Right atrium auricular region (tissue), 2 donors: ENCODE measurements around the gene PTCH1. TPM values are rescaled to one million over a fixed set of nuclear protein-coding genes. Genes with fewer than 3 reads are reported as not detected.

Experiments
- DNase-seq: peaks from one replicate; pipeline ENCODE4 v3.0.0-alpha.2; 2019; ENCODE audit warnings: low spot score
- H3K27ac ChIP-seq, 2 donors: fragments of 200-600 bp; sonication (generic); 1 replicate in 1 of 2; 2 replicates in 1 of 2; pipeline ENCODE4 v1.5.1; 2016 to 2019
- H3K27me3 ChIP-seq, 2 donors: fragments of 200-600 bp; sonication (generic); one replicate each; pipeline versions ENCODE4 v1.5.1 to v1.6.0; 2017 to 2019
- H3K36me3 ChIP-seq: fragments of 200-600 bp; sonication (generic); one replicate; pipeline ENCODE4 v1.5.1; 2016
- H3K4me1 ChIP-seq, 2 donors: fragments of 200-600 bp; sonication (generic); one replicate each; pipeline versions ENCODE4 v1.5.1 to v1.6.0; 2017 to 2019
- H3K4me3 ChIP-seq, 2 donors: fragments of 200-600 bp; sonication (generic); 1 replicate in 1 of 2; 2 replicates in 1 of 2; pipeline ENCODE4 v1.5.1; 2017 to 2019; ENCODE audit warnings: mild to moderate bottlenecking in 1 of 2, moderate library complexity in 1 of 2
- H3K9me3 ChIP-seq, 2 donors: fragments of 200-600 bp; sonication (generic); one replicate each; pipeline ENCODE4 v1.5.1; 2019
- total RNA-seq, 2 donors: library from RNA; depleted of rRNA; stranded (reverse); fragments of >200 nt; gene quantifications; one replicate each; pipeline ENCODE4 v1.1.0, GENCODE V29; 2016
- TF ChIP-seq, protein P1 (sequence below), 2 donors: fragments of 200-600 bp; sonication (generic); IDR thresholded peaks; one replicate each; pipeline ENCODE4 v1.5.1; 2019; ENCODE audit warnings: antibody characterized with exemption in 2 of 2

Gene PTCH1
- total RNA-seq, 2 donors from 2014 or later, result 5.4 to 6.3 TPM

DNA sequence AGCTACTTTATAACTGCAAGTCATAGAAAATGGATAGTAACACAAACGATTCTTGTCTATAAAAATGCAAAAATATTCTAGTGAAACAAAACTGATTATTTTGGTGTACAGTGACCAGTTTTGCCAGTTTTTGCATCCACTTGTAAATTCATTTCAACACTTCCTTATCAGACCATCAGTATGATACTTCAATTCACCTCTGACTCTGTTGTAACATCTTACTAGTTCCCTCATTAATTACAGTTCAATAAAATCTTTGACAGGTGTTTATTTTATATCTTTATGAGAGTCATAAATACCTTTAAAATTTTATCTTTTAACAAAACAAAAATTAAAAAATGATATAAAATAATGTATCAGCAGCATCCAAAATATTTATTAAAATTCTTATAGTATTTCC, 13.1 kb upstream of the PTCH1 start:
- Histone ChIP-seq H3K4me1 (no peaks in the 10 kb centered on the region), H3K36me3 (no peaks in the 10 kb centered on the region)
- TF ChIP-seq, protein P1, sequence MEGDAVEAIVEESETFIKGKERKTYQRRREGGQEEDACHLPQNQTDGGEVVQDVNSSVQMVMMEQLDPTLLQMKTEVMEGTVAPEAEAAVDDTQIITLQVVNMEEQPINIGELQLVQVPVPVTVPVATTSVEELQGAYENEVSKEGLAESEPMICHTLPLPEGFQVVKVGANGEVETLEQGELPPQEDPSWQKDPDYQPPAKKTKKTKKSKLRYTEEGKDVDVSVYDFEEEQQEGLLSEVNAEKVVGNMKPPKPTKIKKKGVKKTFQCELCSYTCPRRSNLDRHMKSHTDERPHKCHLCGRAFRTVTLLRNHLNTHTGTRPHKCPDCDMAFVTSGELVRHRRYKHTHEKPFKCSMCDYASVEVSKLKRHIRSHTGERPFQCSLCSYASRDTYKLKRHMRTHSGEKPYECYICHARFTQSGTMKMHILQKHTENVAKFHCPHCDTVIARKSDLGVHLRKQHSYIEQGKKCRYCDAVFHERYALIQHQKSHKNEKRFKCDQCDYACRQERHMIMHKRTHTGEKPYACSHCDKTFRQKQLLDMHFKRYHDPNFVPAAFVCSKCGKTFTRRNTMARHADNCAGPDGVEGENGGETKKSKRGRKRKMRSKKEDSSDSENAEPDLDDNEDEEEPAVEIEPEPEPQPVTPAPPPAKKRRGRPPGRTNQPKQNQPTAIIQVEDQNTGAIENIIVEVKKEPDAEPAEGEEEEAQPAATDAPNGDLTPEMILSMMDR (IDR thresholded peaks at IDR 0.05), result no peak

DNA sequence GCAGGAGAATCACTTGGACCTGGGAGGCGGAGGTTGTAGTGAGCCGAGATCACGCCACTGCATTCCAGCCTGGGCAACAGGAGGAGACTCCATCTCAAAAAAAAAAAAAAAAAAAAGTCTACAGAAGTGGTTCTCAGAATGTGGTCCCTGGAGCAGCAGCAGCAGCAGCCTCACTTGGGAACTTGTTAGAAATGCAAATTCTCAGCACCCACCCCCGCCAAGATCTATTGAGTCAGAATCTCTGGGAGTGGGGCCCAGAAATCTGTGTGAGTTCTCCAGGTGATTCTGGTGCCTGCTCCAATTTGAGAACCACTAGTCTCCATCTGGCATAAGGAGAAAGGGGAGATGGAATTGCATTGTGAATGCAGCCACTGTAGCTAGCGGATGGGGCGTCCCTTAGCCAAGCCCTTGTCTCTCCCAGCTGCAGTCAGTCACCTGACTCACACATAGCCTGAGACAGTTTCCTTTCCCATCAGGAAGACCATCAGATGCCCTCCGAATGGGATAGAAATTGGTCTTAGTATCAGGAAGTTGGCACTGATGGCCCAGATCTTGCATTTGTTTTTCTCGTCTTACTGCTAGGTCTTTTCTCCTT, 12.2 kb upstream of the PTCH1 start:
- Histone ChIP-seq H3K36me3 (no peaks in the 10 kb centered on the region), H3K9me3 (no peaks in the 10 kb centered on the region), H3K4me1 (no peaks in the 10 kb centered on the region), H3K27ac (no peak overlapping the region), H3K27me3 (no peaks in the 10 kb centered on the region), H3K4me3 (no peak overlapping the region)
- no peak for DNase-seq
- TF ChIP-seq, protein P1 (IDR thresholded peaks at IDR 0.05), result no peak

More for the DNA sequence above, 13.1 kb upstream of the PTCH1 start:
- H3K9me3 ChIP-seq, result no peaks in the 10 kb centered on the region
- no peaks in the 10 kb centered on the region for H3K27me3 ChIP-seq
- no peak overlapping the region for H3K4me3 ChIP-seq
- no peak for DNase-seq
- no peak overlapping the region for H3K27ac ChIP-seq

DNA sequence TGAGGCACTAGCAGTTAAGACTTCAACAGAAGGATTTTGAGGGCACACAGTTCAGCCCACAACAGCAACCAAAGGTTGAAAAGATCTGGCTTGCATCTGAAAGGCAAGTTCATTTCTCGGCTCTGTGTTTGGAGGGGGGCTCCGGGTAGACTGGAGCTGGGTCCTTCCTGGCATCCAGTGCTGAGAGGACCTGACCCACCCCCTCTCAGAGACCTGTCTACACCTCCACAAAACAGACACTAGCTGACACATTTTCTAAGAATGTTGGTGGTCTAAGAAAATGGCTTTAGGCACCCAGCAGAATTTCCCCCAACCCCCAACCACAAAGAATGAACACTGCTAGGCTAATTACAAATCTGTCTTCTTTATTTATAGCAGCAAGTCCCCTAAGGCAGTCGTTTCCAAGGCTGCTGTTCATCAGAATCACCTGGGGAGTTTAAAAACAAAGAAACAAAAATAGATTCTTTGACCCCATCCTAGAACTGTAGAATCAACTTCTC, 6.2 kb upstream of the PTCH1 start:
- no peak overlapping the region for H3K27ac ChIP-seq
- TF ChIP-seq, protein P1 (IDR thresholded peaks at IDR 0.05), result no peak
- H3K27me3 ChIP-seq, result no peaks in the 10 kb centered on the region

DNA sequence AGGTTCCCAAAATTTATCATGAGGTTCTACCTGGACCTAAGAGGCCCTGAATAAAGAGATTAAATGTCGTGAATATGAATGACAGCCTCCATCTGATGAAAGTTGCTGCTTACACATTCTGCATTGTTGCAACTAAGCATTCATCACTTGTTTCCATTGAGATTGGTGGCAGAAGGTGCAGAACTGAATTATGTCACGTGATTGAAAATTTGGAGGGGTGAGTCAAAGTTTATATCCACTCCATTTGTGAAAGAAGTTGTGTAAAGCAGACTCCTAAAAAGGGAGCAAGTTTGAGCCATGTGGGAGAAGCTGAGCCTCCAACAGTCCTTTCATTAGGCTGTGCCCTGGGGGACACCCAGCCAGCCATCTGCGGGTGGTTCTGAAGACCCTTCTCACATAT, 4.9 kb upstream of the PTCH1 start:
- TF ChIP-seq, protein P1 (IDR thresholded peaks at IDR 0.05), result no peak
- H3K9me3 ChIP-seq, result no peaks in the 10 kb centered on the region
- peaks cover 0 to 8% of the 10 kb centered on the region in 2 donors for H3K4me1 ChIP-seq
- H3K27ac ChIP-seq, result no peak overlapping the region
- H3K27me3 ChIP-seq, result no peaks in the 10 kb centered on the region
- no peak overlapping the region for H3K4me3 ChIP-seq
- no peak for DNase-seq
- H3K36me3 ChIP-seq, result no peaks in the 10 kb centered on the region

More for the DNA sequence above, 6.2 kb upstream of the PTCH1 start:
- no peak overlapping the region for H3K4me3 ChIP-seq
- H3K9me3 ChIP-seq, result no peaks in the 10 kb centered on the region
- H3K36me3 ChIP-seq, result no peaks in the 10 kb centered on the region
- H3K4me1 ChIP-seq, result no peaks in the 10 kb centered on the region
- DNase-seq, result no peak

DNA sequence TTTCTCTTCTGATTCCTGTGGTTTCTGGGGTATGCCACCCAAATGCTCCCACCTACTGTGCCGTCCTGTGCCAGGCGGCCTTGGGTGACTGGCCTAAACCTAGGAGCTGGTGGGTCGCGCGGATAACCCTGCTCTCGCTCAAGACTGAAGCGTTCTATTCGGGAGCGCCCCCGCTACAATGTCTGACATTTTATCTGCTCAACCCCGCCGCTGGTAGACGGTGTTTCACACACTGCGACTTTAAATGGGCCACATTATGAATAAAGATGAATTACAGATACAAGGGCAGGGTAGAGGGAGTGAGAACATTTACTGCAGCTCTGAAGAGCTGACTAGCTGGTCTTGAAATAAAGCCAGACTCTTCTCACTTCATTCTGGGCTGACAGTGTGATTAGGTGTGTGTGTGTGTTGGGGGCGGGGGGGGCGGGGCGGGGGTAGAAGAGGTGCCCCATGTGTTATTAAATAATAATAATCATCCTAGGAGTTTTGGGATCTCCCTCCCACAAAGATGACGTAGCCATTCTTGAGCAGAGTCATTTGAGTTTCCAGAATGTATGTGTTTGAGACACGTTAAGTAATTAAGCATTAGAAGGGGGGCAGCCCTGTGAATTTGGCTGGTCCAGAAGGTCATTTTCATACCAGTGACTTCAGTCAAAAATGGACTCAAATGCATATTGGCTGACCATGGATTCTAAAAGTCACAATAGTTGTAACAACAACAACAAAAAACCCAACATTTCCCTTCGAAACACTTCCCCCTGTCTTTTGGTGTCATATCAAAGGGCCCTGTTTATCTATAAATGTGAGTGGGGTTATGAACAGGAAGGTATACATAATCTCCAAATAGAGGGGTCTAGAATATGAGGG, 1.0 kb upstream of the PTCH1 start:
- TF ChIP-seq, protein P1 (IDR thresholded peaks at IDR 0.05), result no peak
- H3K36me3 ChIP-seq, result no peaks in the 10 kb centered on the region
- H3K4me1 ChIP-seq, result peaks cover 0 to 18% of the 10 kb centered on the region in 2 donors
- DNase-seq, result no peak
- no peaks in the 10 kb centered on the region for H3K27me3 ChIP-seq
- H3K4me3 ChIP-seq, result peak overlapping the region in 1 of 2 donors; percentile 62
- no peak overlapping the region for H3K27ac ChIP-seq
- no peaks in the 10 kb centered on the region for H3K9me3 ChIP-seq
